ENCODE data around the gene AJAP1.

Gene AJAP1

DNA sequence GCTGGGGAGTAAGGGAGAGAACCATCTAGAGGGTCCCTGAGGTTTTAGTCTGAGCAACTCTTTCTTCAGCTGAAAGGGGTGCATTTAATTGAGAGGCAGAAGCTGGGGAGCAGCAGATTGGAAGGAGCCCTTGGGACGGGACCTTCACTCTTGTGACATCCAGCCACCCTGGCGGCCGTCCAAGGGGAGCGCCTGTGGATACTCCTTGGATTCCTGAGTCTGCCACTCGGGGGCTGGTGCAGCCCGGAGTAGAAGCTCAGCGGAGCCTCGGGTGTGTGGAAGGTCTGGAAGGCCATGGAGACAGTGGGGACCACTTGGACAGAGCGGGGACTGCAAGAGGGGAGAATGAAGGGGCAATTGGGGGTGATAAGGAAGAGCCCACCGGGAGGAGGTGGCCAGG lies 68.7 kb downstream of the AJAP1 start (continued):
- TF ChIP-seq KLF1 (tag by site-specific recombination; IDR thresholded peaks at IDR 0.05) (no peak), ZNF76 (tag by site-specific recombination; IDR thresholded peaks at IDR 0.05; ENCODE audit: borderline replicate concordance, low read depth) (no peak)

DNA sequence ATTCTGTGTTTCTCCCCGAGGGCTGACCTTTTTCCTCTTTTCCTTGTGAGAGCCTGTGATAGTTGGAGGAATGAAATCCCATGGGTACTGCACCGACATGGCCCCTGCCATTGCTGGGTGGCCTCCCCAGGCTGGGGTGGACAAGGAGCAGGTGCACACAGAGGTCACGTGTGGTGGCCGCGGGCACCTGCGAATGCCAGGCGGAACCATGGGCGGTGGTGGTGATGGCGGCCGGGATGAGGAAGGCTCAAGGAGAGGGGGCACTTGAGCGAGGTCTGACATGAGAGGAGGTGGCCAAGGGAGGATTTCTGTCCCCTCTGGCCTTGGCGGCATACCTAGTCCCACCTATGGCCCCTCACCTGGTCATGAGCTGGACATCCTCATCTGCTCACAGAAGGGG lies 69.6 kb downstream of the AJAP1 start:
- Histone ChIP-seq H3K27ac (ENCODE audit: extremely low read depth, low read depth, low read length) (no peak overlapping the region), H3K4me3 (ENCODE audit: low read depth, low read length) (no peak overlapping the region), H3K36me3 (ENCODE audit: control insufficient read depth in 2 of 2, insufficient read depth in 1 of 2, low read length in 2 of 2) (no peaks in the 10 kb centered on the region), H3K4me1 (ENCODE audit: control insufficient read depth, insufficient read depth, low read length) (no peaks in the 10 kb centered on the region), H3K9me3 (ENCODE audit: control insufficient read depth, insufficient read depth, low read depth, low read length) (no peaks in the 10 kb centered on the region)
- POLR2A ChIA-PET: no interaction called here
- CTCF ChIA-PET: no interaction called here
- TF ChIP-seq ZNF416 (tag by site-specific recombination; IDR thresholded peaks at IDR 0.05): no peak
- TF ChIP-seq, protein P1, sequence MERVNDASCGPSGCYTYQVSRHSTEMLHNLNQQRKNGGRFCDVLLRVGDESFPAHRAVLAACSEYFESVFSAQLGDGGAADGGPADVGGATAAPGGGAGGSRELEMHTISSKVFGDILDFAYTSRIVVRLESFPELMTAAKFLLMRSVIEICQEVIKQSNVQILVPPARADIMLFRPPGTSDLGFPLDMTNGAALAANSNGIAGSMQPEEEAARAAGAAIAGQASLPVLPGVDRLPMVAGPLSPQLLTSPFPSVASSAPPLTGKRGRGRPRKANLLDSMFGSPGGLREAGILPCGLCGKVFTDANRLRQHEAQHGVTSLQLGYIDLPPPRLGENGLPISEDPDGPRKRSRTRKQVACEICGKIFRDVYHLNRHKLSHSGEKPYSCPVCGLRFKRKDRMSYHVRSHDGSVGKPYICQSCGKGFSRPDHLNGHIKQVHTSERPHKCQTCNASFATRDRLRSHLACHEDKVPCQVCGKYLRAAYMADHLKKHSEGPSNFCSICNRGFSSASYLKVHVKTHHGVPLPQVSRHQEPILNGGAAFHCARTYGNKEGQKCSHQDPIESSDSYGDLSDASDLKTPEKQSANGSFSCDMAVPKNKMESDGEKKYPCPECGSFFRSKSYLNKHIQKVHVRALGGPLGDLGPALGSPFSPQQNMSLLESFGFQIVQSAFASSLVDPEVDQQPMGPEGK (tag by site-specific recombination; IDR thresholded peaks at IDR 0.05): no peak
- TF ChIP-seq ZFP41 (tag by site-specific recombination; IDR thresholded peaks at IDR 0.05; ENCODE audit: borderline replicate concordance): no peak
- TF ChIP-seq ZBTB21 (tag by site-specific recombination; IDR thresholded peaks at IDR 0.05): no peak
- TF ChIP-seq ZNF624 (tag by site-specific recombination; IDR thresholded peaks at IDR 0.05): no peak
- no peak for TF ChIP-seq ZNF777 (tag by site-specific recombination; IDR thresholded peaks at IDR 0.05; ENCODE audit: borderline replicate concordance)
- TF ChIP-seq ZNF23 (tag by site-specific recombination; IDR thresholded peaks at IDR 0.05; ENCODE audit: borderline replicate concordance): no peak
- TF ChIP-seq, protein P2, sequence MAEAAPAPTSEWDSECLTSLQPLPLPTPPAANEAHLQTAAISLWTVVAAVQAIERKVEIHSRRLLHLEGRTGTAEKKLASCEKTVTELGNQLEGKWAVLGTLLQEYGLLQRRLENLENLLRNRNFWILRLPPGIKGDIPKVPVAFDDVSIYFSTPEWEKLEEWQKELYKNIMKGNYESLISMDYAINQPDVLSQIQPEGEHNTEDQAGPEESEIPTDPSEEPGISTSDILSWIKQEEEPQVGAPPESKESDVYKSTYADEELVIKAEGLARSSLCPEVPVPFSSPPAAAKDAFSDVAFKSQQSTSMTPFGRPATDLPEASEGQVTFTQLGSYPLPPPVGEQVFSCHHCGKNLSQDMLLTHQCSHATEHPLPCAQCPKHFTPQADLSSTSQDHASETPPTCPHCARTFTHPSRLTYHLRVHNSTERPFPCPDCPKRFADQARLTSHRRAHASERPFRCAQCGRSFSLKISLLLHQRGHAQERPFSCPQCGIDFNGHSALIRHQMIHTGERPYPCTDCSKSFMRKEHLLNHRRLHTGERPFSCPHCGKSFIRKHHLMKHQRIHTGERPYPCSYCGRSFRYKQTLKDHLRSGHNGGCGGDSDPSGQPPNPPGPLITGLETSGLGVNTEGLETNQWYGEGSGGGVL (tag by site-specific recombination; IDR thresholded peaks at IDR 0.05): no peak
- no peak for TF ChIP-seq YY1 (tag by site-specific recombination; IDR thresholded peaks at IDR 0.05)
- no peak for TF ChIP-seq ZNF138 (tag by site-specific recombination; IDR thresholded peaks at IDR 0.05; ENCODE audit: borderline replicate concordance)
- TF ChIP-seq, protein P3, sequence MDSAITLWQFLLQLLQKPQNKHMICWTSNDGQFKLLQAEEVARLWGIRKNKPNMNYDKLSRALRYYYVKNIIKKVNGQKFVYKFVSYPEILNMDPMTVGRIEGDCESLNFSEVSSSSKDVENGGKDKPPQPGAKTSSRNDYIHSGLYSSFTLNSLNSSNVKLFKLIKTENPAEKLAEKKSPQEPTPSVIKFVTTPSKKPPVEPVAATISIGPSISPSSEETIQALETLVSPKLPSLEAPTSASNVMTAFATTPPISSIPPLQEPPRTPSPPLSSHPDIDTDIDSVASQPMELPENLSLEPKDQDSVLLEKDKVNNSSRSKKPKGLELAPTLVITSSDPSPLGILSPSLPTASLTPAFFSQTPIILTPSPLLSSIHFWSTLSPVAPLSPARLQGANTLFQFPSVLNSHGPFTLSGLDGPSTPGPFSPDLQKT (IDR thresholded peaks at IDR 0.05; ENCODE audit: borderline replicate concordance, low read depth, low read length): no peak
- no peak for TF ChIP-seq ZNF133 (tag by site-specific recombination; IDR thresholded peaks at IDR 0.05)
- no peak for TF ChIP-seq ZNF24 (tag by site-specific recombination; IDR thresholded peaks at IDR 0.05)
- TF ChIP-seq ZNF404 (tag by site-specific recombination; IDR thresholded peaks at IDR 0.05): no peak
- TF ChIP-seq PRDM1 (tag by site-specific recombination; IDR thresholded peaks at IDR 0.05): no peak
- no peak for TF ChIP-seq ZNF571 (tag by site-specific recombination; IDR thresholded peaks at IDR 0.05)

DNA sequence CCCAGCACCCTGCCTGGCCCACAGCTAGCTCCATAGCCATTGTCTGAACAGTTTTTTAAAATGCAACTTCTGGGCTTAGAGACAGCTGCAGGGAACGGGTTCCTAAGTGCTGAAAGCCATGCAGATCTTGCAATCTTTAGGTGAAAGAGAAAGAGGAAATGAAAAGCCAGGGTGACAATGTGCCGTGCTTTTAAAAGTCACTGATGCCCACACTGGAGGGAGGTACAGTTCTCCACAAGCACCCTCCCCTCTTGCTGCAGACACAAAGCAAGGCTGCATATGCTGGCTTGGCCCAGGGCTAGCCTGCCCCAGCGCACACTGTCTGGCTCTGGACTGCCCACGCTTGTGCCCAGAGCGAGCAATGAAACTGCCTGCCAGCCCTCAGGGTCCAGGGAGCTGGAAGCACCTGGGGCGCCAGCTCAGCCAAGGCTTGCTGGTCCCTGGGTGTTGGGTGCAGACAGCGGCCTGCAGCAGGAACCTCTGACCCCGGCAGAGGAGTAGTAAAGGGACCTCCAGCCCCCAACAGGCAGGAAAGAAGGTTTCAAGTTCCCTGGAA lies 70.4 kb downstream of the AJAP1 start:
- CTCF ChIA-PET: no interaction called here
- POLR2A ChIA-PET: no interaction called here
- no peaks in the 10 kb centered on the region for H3K36me3 ChIP-seq (ENCODE audit: control insufficient read depth in 2 of 2, insufficient read depth in 1 of 2, low read length in 2 of 2)
- no peaks in the 10 kb centered on the region for H3K9me3 ChIP-seq (ENCODE audit: control insufficient read depth, insufficient read depth, low read depth, low read length)
- no peak overlapping the region for H3K27ac ChIP-seq (ENCODE audit: extremely low read depth, low read depth, low read length)
- no peaks in the 10 kb centered on the region for H3K4me1 ChIP-seq (ENCODE audit: control insufficient read depth, insufficient read depth, low read length)
- no peak for TF ChIP-seq ZNF138 (tag by site-specific recombination; IDR thresholded peaks at IDR 0.05; ENCODE audit: borderline replicate concordance)
- TF ChIP-seq, protein P4, sequence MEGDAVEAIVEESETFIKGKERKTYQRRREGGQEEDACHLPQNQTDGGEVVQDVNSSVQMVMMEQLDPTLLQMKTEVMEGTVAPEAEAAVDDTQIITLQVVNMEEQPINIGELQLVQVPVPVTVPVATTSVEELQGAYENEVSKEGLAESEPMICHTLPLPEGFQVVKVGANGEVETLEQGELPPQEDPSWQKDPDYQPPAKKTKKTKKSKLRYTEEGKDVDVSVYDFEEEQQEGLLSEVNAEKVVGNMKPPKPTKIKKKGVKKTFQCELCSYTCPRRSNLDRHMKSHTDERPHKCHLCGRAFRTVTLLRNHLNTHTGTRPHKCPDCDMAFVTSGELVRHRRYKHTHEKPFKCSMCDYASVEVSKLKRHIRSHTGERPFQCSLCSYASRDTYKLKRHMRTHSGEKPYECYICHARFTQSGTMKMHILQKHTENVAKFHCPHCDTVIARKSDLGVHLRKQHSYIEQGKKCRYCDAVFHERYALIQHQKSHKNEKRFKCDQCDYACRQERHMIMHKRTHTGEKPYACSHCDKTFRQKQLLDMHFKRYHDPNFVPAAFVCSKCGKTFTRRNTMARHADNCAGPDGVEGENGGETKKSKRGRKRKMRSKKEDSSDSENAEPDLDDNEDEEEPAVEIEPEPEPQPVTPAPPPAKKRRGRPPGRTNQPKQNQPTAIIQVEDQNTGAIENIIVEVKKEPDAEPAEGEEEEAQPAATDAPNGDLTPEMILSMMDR (tag by site-specific recombination; IDR thresholded peaks at IDR 0.05): no peak
- TF ChIP-seq, protein P5, sequence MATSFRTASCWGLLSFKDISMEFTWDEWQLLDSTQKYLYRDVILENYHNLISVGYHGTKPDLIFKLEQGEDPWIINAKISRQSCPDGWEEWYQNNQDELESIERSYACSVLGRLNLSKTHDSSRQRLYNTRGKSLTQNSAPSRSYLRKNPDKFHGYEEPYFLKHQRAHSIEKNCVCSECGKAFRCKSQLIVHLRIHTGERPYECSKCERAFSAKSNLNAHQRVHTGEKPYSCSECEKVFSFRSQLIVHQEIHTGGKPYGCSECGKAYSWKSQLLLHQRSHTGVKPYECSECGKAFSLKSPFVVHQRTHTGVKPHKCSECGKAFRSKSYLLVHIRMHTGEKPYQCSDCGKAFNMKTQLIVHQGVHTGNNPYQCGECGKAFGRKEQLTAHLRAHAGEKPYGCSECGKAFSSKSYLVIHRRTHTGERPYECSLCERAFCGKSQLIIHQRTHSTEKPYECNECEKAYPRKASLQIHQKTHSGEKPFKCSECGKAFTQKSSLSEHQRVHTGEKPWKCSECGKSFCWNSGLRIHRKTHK (tag by site-specific recombination; IDR thresholded peaks at IDR 0.05): no peak
- TF ChIP-seq, protein P6, sequence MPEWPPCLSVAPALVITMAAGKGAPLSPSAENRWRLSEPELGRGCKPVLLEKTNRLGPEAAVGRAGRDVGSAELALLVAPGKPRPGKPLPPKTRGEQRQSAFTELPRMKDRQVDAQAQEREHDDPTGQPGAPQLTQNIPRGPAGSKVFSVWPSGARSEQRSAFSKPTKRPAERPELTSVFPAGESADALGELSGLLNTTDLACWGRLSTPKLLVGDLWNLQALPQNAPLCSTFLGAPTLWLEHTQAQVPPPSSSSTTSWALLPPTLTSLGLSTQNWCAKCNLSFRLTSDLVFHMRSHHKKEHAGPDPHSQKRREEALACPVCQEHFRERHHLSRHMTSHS (tag by site-specific recombination; IDR thresholded peaks at IDR 0.05): no peak
- H3K4me3 ChIP-seq (ENCODE audit: low read depth, low read length): no peak overlapping the region
